Lung microvascular endothelial cell (primary cell): ENCODE results near the gene MBD5. TPM values are rescaled to one million over a fixed set of nuclear protein-coding genes. Genes with fewer than 3 reads are reported as not detected.
"Not testable (repeated sequence)": the region's sequence is repeated elsewhere in the genome, so short reads cannot be mapped to it uniquely, and the experiment has no call there.

Experiments used
- DNase-seq, 2 donors: peaks; one replicate each; pipeline versions ENCODE4 v3.0.0 to v3.0.0-alpha.2; 2010; ENCODE audit warnings: low read depth in 2 of 2
- total RNA-seq: library from RNA; depleted of rRNA; stranded (reverse); fragments of >200 nt; gene quantifications from 2 replicates; pipeline ENCODE4 v1.2.1, GENCODE V29; 2014

MBD5 gene
- 5.2 and 7.6 TPM in 2 replicates for total RNA-seq

DNA sequence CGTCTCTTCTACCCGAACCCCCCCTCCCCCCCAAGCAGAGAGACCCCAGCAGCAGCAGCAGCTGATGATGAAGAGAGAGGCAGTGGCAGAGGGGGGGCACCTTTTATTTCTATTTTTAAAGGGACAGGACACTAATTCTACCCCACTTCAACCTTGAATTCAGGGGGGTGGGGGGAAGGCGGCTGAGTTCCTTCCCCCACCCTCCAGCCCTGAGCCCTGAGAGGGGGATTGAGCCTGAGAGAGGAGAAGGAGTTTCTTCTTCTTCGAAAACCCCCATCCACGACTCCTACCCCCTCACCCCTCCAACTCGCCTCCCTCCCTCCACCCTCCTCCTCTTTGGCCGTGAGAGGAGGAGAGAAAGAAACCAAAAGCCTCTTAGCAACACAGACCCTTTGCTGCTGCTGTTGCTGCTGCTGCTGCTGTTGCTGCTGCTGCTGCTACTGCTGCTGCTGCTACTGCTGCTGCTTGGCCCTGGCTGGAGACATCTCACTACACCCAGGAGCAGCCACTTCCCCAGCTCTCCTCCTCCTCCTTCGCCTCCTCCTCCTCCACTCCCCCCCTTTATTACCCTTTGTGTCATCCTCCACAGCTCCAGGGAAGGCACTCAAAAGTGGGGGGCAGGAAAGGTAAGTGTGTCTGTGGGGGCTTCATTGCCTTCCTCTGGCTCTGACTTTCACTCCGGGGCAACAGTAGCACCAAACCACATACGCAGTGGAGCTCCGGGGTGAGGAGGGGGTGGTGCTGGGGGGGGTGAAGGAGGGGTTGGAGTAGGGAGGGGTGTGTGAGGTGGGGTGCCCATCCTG, at the start of gene MBD5:
Gene MBD5, plus strand, starts transcription at position 33 of the 803 bp plus-strand sequence.
- DNase-seq, result peak; percentile 59 to 63

- DNase-seq, result no peak
Observed at GRCh38 chr2:147976102-147976501, 44.8 kb upstream of the MBD5 start.

DNA sequence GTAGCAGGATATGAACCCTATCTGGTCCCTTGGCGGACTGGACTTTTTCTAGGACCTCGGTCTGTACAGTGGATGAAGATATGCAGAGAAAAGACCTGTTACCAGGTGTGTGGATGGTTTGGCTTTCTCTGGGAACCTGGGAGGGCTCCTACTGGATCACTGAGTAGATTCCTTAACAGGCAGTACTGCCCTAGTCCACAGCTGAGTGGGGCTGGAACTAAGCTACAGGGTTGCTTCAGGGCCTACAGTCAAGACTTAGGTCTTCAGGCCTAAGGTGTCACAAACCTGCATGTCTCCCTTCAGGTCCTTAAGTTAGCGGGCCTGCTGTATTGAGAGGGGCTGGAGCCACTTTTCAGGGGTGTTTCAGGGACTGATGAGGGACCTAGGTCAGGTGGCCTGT, 43.2 kb upstream of the MBD5 start:
- DNase-seq, result no peak

DNA sequence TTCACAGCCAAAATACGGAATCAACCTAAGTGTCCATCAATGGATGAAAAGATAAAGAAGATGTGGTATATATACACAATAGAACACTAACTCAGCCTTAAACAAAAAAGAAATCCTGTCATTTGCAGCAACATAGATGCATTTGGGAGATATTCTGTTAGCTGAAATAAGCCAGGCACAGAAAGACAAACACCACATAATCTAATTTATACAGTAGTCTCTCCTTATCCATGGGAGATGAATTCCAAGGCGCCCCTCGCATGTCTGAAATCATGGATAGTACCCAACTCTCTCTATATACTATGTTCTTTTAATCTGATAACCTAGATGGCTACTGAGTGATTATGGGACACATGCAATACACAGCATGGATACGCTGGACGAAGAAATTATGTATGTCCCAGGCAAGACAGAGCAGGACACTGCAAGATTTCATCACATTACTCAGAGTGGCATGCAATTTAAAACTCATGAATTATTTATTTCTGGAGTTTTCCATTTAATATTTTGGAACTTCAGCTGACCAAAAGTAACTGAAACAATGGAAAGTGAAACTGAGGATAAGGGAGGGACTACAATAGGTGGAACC, 39.9 kb upstream of the MBD5 start:
- DNase-seq, result peak in 1 of 2 donors; percentile 43

DNA sequence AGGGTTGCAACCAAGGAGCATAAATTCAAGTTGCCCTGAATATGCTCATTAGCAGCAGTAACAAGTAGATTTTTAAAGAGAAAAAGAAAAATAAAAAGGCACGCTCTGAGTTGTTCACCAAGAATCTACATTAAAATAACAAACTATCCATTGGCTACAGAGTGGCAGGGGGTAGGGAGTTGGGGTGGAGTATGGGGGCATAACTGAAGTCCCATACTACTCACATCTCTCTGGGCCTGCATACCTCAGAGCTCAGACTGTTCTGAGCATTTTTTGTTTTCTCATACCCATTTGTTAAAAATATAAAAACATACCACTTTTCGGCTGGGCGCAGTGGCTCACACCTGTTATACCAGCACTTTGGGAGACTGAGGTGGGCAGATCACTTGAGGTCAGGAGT, 31.8 kb upstream of the MBD5 start:
- no peak for DNase-seq

DNA sequence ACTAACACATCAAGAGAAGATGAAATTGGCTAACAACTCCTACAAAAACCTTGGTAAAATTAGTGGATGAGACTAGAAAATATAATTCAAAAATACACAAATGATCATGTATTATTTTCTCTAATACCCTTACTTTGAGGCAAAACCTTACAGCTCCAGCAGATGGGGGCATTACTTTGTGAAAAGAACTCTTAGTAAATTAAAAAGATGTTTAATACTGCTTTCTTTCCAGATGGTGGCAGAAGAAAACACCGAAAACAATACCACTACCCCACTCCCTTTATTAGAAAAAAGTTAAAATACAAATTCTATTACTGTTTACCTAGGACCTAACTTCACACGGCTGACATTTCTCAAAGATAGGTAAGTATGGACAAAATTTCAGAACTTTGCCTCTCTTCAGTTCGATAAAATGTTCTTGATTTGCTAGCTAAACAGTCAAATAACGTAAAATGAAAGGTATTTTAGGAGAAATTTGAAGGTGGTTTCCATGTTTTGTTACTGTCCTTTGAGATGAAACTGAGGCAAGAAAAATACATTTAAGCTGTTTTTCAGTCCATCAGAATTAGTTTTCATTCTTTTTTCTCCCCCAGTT, 31.0 kb upstream of the MBD5 start:
- DNase-seq, result peak; percentile 71 to 73

DNA sequence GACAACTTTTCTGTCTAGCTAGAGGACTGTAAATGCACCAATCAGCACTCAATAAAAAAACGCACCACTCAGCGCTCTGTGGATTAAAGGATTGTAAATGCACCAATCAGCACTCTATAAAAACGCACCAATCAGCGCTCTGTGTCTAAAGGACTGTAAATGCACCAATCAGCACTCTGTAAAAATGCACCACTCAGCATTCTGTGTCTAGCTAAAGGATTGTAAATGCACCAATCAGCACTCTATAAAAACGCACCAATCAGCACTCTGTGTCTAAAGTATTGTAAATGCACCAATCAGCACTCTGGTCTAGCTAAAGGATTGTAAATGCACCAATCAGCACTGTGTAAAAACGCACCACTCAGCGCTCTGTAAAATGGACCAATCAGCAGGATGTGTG, 25.9 kb upstream of the MBD5 start:
- not testable (repeated sequence) for DNase-seq

DNA sequence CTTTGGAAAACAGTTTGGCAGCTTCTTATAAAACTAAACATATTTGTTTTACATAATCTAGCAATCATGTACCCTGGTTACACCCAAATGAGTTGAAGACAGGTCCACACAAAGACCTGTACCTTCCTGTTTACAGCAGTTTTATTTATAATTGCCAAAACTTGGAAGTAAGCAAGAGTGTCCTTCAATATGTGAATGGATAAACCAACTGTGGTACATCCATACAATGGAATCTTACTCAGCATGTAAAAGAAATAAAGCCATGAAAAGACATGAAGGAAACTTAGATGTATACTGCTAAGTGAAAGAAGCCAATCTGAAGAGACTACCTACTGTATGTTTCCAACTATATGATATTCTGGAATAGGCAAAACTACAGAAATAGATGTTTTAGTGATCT, 24.1 kb upstream of the MBD5 start:
- no peak for DNase-seq

GRCh38 chr2:147998203-147998602, 22.7 kb upstream of the MBD5 start:
- no peak for DNase-seq

DNA sequence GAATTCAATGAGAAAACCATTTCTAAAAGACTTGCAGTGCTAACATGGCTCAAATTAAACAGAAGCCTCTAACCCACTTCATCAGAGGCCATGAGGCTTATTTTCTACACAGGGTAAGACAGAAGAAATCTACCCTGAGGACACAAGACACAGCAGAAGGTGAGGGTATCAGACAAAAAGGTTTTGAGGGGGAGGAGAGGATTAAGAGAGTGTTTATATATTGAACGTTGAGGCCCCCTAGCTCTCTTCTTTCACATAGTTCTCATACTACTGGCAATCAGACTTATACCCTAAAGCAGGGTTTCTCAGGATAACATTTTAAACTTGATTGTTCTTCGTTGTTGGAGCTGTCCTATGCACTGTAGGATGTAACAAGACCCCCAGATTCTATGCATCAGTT, 21.8 kb upstream of the MBD5 start:
- DNase-seq, result no peak

DNA sequence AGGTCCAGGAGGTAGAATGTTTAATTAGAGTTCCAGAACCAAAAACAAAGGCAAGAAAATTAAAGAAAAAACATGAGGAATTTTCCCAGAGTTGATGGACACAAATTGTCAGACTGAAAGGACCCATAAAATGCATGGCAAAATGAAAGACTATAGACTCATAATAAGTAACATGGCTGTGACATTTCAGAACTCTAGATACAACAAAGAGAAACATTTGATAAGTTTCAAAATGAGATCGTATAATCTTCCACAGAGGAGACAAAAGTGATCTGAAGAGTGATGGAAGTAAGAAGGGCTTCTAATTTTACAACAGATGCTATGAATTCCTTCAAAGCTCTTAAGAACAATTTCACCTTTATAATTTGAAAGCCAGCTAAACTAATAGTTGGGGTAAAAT, 20.8 kb upstream of the MBD5 start:
- DNase-seq, result no peak

- DNase-seq, result not testable (repeated sequence)
Observed at GRCh38 chr2:148002420-148002819, 18.5 kb upstream of the MBD5 start.

DNA sequence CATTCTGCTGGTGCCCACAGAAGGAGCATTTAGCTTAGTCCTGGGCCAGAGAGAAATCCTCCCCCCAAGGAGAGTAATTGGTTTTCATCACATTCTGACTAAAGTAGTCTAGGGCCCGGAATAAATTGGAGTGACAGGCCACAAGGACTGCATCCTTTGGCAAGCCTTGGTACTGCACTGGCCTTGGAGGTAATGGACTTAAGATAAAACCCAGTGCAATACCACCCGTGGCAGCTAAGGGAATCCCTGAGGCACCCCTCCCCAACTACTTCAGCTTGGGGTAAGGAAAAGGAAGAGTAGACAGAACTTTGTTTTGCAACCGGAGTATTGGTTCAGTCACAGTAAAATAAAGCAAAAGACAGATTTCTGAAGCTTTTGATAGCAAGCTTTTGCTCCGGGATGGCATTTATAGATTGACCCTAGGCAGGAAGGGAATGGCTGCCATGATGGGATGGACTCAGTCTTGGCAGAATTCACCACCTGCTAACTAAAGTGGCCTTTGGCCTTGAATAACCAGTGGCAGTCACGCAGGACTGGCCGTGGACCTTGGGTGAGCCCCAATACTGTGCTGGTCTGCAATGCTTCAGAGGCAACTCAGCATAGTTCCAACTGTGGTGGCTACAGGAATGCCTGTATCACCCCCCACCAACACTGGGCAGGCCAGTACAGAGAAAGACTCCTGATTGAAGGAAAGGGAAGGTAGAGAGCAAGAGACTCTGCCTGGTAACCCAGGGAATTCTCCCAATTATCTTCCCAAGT, 14.5 kb upstream of the MBD5 start:
- DNase-seq, result no peak

- no peak for DNase-seq
Observed at GRCh38 chr2:148007219-148007900, 13.5 kb upstream of the MBD5 start.

DNA sequence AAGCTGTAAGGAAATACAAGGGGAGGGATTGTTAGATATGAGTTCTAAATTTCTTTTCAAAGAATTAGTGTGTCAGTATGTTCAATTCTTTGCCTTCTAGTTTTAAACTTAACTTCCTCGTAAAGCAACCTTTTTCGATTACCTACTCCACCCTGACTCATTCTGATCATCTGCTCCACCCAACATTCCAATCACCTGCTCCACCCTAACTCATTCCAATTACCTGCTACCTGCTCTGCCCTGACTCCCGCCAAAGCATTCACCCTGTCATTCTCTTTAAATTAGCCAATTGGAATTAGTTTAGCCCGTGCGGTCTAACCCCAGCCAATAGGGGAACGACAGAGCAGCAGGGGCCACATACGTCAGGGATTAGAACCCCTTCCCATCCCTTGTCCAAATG, 12.5 kb upstream of the MBD5 start:
- not testable (repeated sequence) for DNase-seq

DNA sequence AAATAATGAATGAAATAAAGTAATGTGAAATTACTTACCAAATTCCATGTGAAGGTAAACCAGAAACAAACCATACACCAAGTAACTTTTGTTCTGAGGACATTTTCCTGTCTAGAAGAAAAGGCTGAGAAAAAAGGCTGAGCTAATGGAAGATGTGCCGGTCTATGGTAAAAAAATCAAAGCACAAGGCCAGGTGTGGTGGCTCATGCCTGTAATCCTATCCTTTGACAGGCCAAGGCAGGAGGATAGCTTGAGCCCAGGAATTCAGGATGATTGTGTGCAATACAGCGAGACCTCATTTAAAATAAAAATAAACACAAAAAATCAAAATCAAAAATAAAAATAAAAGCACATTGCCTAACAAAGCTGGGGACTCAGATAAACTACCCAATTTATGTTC, 7.0 kb upstream of the MBD5 start:
- no peak for DNase-seq

DNA sequence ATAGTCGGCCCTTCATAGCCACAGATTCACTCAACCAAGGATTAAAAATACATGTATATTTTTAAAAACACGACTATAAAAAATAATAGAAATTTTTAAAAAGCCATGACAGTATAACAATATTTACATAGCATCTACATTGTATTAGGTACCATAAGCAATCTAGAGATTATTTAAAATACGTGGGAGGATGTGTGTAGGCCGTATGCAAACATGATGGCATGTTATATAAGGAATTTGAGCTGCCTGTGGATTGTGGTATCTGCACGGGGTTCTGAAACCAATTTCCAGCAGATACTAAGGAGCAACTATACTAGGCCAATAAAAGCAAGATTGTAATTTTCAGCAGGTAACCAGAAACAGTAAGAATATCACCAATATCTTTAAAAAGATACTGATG, 6.3 kb upstream of the MBD5 start:
- DNase-seq, result no peak

DNA sequence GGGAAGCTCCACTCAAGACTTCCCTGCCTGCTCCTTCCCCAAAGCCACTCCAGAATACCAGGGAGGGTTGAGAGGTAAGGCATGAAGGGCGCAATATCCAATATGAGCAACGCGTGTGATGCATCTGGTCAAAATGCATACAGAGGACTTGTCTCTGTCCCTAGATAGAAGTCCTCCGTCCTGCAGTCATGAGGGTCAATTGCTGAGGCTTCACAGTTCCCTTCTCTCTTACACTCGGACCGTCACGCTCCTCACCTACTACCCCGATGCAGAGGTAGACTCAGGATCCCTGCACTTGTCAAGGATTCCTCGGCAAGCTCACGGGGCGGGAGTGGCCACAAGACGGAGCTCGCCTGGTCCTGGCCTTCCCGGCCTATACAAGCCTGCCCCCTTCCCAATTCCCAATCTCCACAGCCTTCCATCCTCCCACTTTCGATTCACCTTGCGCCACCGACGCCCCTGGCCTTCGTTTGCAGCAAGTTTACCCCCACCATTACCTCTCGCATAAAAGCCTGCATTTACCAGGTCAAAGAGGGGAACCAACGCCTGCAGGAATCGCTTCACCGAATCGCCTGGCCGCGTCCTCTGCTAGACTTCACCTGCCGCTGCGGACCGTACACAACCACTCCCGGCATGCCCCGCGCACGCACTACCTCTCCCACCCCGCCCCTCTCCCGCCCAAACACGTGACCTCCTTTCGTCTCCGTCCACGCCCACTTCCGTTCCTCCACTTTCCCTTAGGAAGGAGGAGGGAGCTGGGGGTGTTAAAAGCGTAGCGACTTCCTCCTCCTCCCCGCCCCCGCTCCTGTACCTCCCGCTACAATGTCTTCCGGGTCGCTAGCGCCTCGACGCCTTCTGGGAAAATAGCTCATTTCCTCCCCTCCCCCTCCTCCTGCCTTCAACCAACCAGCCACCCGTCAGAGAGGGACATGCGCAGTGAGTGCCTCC, 506 bp upstream of the MBD5 start, which contains the start of gene ORC4:
Gene ORC4, minus strand, starts transcription at position 627 of the 948 bp plus-strand sequence. CDS start 44,779 bp downstream, outside the sequence.
- peak; percentile 100 for DNase-seq

GRCh38 chr2:148021886-148022285, 995 bp downstream of the MBD5 start:
- peak; percentile 2 to 3 for DNase-seq

GRCh38 chr2:148022351-148022750, 1.5 kb downstream of the MBD5 start:
- DNase-seq, result peak; percentile 15 to 17
